GM12878 (cell line): Measurements from ENCODE around the gene PLEKHA7. TPM values are rescaled to one million over a fixed set of nuclear protein-coding genes. Genes with fewer than 3 reads are reported as not detected.

Source experiments
- ATAC-seq: fragments of 200-7000 bp; cut with Tn5 transposase; 3 replicates; pipeline ENCODE4 v1.9.1; 2020; ENCODE audit warnings: mild to moderate bottlenecking, moderate library complexity
- BruUV-seq: library from RNA; stranded (reverse); fragments of 400-500 nt; replicated peaks from 2 replicates; lab custom pipeline; 2021; lab: Mats Ljungman, UMichigan
- CTCF ChIA-PET: fragments of 300-600 bp; sonication (Branson Sonifier 250); formaldehyde crosslinking; extraction: SDS; loops from one replicate; lab custom pipeline; 2021; ENCODE audit warnings: inconsistent platforms; lab: Yijun Ruan, JAX
- POLR2A ChIA-PET: fragments of 350-600 bp; formaldehyde crosslinking; extraction: SDS; loops from one replicate; lab custom pipeline; 2021; ENCODE audit warnings: inconsistent platforms; lab: Charles Lee
- RAD21 ChIA-PET: fragments of 300-600 bp; sonication (Branson Sonifier 250); formaldehyde crosslinking; loops from one replicate; lab custom pipeline; 2023; ENCODE audit warnings: antibody characterized with exemption; ENCODE audit not compliant: unreplicated experiment; lab: Charles Lee
- SMC1A ChIA-PET: fragments of 300-600 bp; sonication (Branson Sonifier 250); formaldehyde crosslinking; loops from one replicate; lab custom pipeline; 2023; ENCODE audit not compliant: unreplicated experiment, uncharacterized antibody; lab: Charles Lee
- DNase-seq: peaks from one replicate; pipeline ENCODE4 v3.0.0-alpha.2; 2011; ENCODE audit warnings: low read depth, low spot score
- FAIRE-seq: peaks from 3 replicates; lab custom pipeline; 2011; peaks lifted over from hg19 to GRCh38; lab: Jason Lieb, UNC
- H2AFZ ChIP-seq: 2 replicates; pipeline ENCODE4 v1.6.0; 2011; ENCODE audit warnings: low read depth, low read length, control low read depth; ENCODE audit not compliant: control insufficient read depth
- H3K27ac ChIP-seq: 2 replicates; pipeline ENCODE4 v1.5.1; 2011; ENCODE audit warnings: control low read depth; ENCODE audit not compliant: control insufficient read depth, insufficient read depth
- H3K27me3 ChIP-seq, 2 experiments: replicated peaks in 1 of 2; 2 replicates each; pipeline versions ENCODE4 v1.6.0 to v1.6.1; 2011; ENCODE audit warnings: low read length in 1 of 2; ENCODE audit not compliant: control insufficient read depth in 2 of 2, insufficient read depth in 2 of 2
- H3K36me3 ChIP-seq, 2 experiments: 2 replicates each; pipeline ENCODE4 v1.5.1; 2011; ENCODE audit warnings: low read length in 1 of 2; ENCODE audit not compliant: control insufficient read depth in 2 of 2, insufficient read depth in 2 of 2
- H3K4me1 ChIP-seq: 2 replicates; pipeline ENCODE4 v1.6.1; 2011; ENCODE audit warnings: mild to moderate bottlenecking, low read length, moderate library complexity, mixed read lengths; ENCODE audit not compliant: control insufficient read depth, insufficient read depth
- H3K4me2 ChIP-seq: 2 replicates; pipeline ENCODE4 v1.6.0; 2011; ENCODE audit warnings: control low read depth; ENCODE audit not compliant: control insufficient read depth, insufficient read depth
- H3K4me3 ChIP-seq: fragments of 200-600 bp; sonication (generic); 2 replicates; pipeline ENCODE4 v1.5.1; 2016
- H3K79me2 ChIP-seq: 2 replicates; pipeline ENCODE4 v1.6.0; 2011; ENCODE audit warnings: low read length; ENCODE audit not compliant: control insufficient read depth, insufficient read depth
- H3K9ac ChIP-seq: 2 replicates; pipeline ENCODE4 v1.8.0; 2011; ENCODE audit warnings: low read length, control low read depth, mixed read lengths; ENCODE audit not compliant: control insufficient read depth, insufficient read depth
- H3K9me3 ChIP-seq: replicated peaks from 3 replicates; pipeline ENCODE4 v1.5.1; 2011; ENCODE audit warnings: mild to moderate bottlenecking, low read length; ENCODE audit not compliant: control insufficient read depth, insufficient read depth
- H4K20me1 ChIP-seq: 2 replicates; pipeline ENCODE4 v1.6.0; 2011; ENCODE audit not compliant: control insufficient read depth, insufficient read depth
- BCL11A ChIP-seq: IDR thresholded peaks from 2 replicates; pipeline ENCODE4 v1.6.1; 2011; ENCODE audit warnings: low read depth, low read length
- CEBPB ChIP-seq, 2 experiments: fragments of 150-350 bp in 1 of 2; IDR thresholded peaks; 2 replicates each; pipeline ENCODE4 v1.6.1; 2012 to 2014; ENCODE audit warnings: low read depth in 2 of 2, low read length in 2 of 2, borderline replicate concordance in 1 of 2, inconsistent platforms in 1 of 2
- CHD4 ChIP-seq: fragments of 200-600 bp; sonication (generic); IDR thresholded peaks from 2 replicates; pipeline ENCODE4 v1.6.1; 2016; ENCODE audit warnings: mild to moderate bottlenecking
- EGR1 ChIP-seq, 2 experiments: IDR thresholded peaks; 1 replicate in 1 of 2; 2 replicates in 1 of 2; pipeline ENCODE4 v1.6.1; 2011 to 2012; ENCODE audit warnings: low read depth in 2 of 2, low read length in 2 of 2, borderline replicate concordance in 1 of 2, mild to moderate bottlenecking in 1 of 2, moderate library complexity in 1 of 2
- SMARCA5 ChIP-seq: fragments of 450-650 bp; IDR thresholded peaks from 2 replicates; pipeline ENCODE4 v1.6.1; 2017; ENCODE audit warnings: mild to moderate bottlenecking
- WGBS: methylation state at CpG from one replicate; pipeline ENCODE4 v1.1.6; 2016; ENCODE audit warnings: low lambda C conversion rate; ENCODE audit not compliant: insufficient replicate concordance, insufficient coverage; ENCODE audit errors: missing lambda C conversion rate; 5-methylcytosine and 5-hydroxymethylcytosine counted together
- in situ Hi-C: fragments of 300-500 bp; cut with MboI; formaldehyde crosslinking; loops from 9 replicates; pipeline ENCODE4 v1.14.3; 2018; ENCODE audit warnings: mixed read lengths
- intact Hi-C: fragments of 100-400 bp; cut with micrococcal nuclease; formaldehyde crosslinking; loops from one replicate; pipeline ENCODE4 v1.14.2; 2022; ENCODE audit not compliant: unreplicated experiment
- polyA plus RNA-seq, 11 experiments: library from polyadenylated mRNA; depleted of rRNA in 4 of 11; unstranded in 6 of 11; stranded (reverse) in 5 of 11; fragments of >200 nt; fragmentation: Nextera tagmentation in 4 of 11; fragmentation: Illumina TruSeq in 1 of 11; extraction: Ambion mirVana in 4 of 11; extraction: Trizol in 1 of 11; gene quantifications; 1 replicate in 1 of 11; 2 replicates in 10 of 11; pipeline versions ENCODE4 v1.2.1 to v1.2.3, GENCODE V29; 2011 to 2016; ENCODE audit warnings: inconsistent platforms in 2 of 11, missing spikeins in 2 of 11, low read depth in 1 of 11
- total RNA-seq, 4 experiments: library from RNA; depleted of rRNA in 3 of 4; stranded (reverse); fragments of >200 nt in 3 of 4; fragmentation: Illumina TruSeq in 1 of 4; extraction: Trizol in 1 of 4; gene quantifications; 2 replicates each; pipeline versions ENCODE4 v1.2.1 to v1.2.3, GENCODE V29; 2013 to 2021

The PLEKHA7 gene
- total and polyA plus RNA-seq, 10 of the 15 experiments (the other 5 are each of a cell fraction or from before 2014, with no cell fraction given), result 0.45 to 5.3 (median 2.1) TPM

GRCh38 chr11:16786131-16786530 lies 228.1 kb downstream of the PLEKHA7 start:
- H3K4me2 ChIP-seq, result no peak overlapping the region
- FAIRE-seq (no peak), DNase-seq (no peak), ATAC-seq (no peak)
- SMC1A ChIA-PET, result interaction anchor here (0.8 to 2.7 kb wide), 20 partner anchors 9 to 742 kb away, joined by 3 to 17 read pairs (median 4); no protein-coding TSS in a partner anchor
- no peak overlapping the region for H3K4me3 ChIP-seq
- H3K79me2 ChIP-seq, result no peaks in the 10 kb centered on the region
- H4K20me1 ChIP-seq, result no peaks in the 10 kb centered on the region
- no peaks in the 10 kb centered on the region for H3K9me3 ChIP-seq
- POLR2A ChIA-PET, result interaction anchor here (1.4 kb wide), 1 partner anchor 117 kb away, joined by 3 read pairs; no protein-coding TSS in a partner anchor
- no peaks in the 10 kb centered on the region for H3K4me1 ChIP-seq
- intact Hi-C loops (loop anchor here (10.0 kb wide), 1 partner anchor 139 kb away; no protein-coding TSS in a partner anchor), in situ Hi-C loops (no loop called here)
- no peaks in the 10 kb centered on the region; a peak in 1 of 4 replicates for H3K27me3 ChIP-seq
- no TSS peak for BruUV-seq
- no peak overlapping the region for H3K27ac ChIP-seq
- no peak overlapping the region for H2AFZ ChIP-seq
- RAD21 ChIA-PET, result interaction anchor here (0.6 to 6.2 kb wide), 9 partner anchors 12 to 277 kb away, joined by 3 to 32 read pairs (median 5); no protein-coding TSS in a partner anchor
- TF ChIP-seq BCL11A, result no peak
- TF ChIP-seq SMARCA5, result no peak
- TF ChIP-seq EGR1 (IDR thresholded peaks at IDR 0.05; ENCODE audit: borderline replicate concordance in 1 of 2, low read depth in 2 of 2, low read length in 2 of 2), result no peak
- no peak for TF ChIP-seq CEBPB (IDR thresholded peaks at IDR 0.05; ENCODE audit: borderline replicate concordance in 1 of 2, low read depth in 2 of 2, low read length in 2 of 2)
- no peak for TF ChIP-seq CHD4
- CTCF ChIA-PET, result interaction anchor here (0.6 to 7.1 kb wide), 39 partner anchors 8 to 742 kb away, joined by 3 to 59 read pairs (median 5); no protein-coding TSS in a partner anchor
- 30% methylated on average over 6 of the region's 6 CpGs for WGBS
- H3K36me3 ChIP-seq, result no peaks in the 10 kb centered on the region
- H3K9ac ChIP-seq, result no peak overlapping the region
